T-helper 1 cell treated with Interleukin-12 subunit alpha and Interleukin-12 subunit beta and Interleukin-4 antibody, amounts not matched to agents 30 μg/mL and 1 μg/mL, for 36 hours (primary cell): ENCODE data around the gene LBHD2.

Source experiments
- H3K27ac Mint-ChIP-seq: one replicate; pipeline ENCODE4 v1.8.0; 2021; ENCODE audit warnings: mild to moderate bottlenecking, mixed read lengths
- H3K27me3 Mint-ChIP-seq: one replicate; pipeline ENCODE4 v1.8.0; 2021; ENCODE audit warnings: low read depth, mixed read lengths
- H3K36me3 Mint-ChIP-seq: one replicate; pipeline ENCODE4 v1.8.0; 2021; ENCODE audit warnings: low read depth, mixed read lengths
- H3K4me1 Mint-ChIP-seq: one replicate; pipeline ENCODE4 v1.8.0; 2021; ENCODE audit warnings: low read depth, mixed read lengths
- H3K4me3 Mint-ChIP-seq: one replicate; pipeline ENCODE4 v1.8.0; 2021; ENCODE audit warnings: mild to moderate bottlenecking, moderate library complexity, mixed read lengths
- H3K9me3 Mint-ChIP-seq: one replicate; pipeline ENCODE4 v1.8.0; 2021; ENCODE audit warnings: mixed read lengths

LBHD2 gene

GRCh38 chr14:103132381-103133209 is 48.6 kb downstream of the LBHD2 start:
- Mint-ChIP-seq H3K4me3 (no peak overlapping the region), H3K4me1 (no peaks in the 10 kb centered on the region), H3K27me3 (no peaks in the 10 kb centered on the region), H3K27ac (no peak overlapping the region), H3K9me3 (no peaks in the 10 kb centered on the region), H3K36me3 (no peaks in the 10 kb centered on the region)

GRCh38 chr14:103133210-103134140 is 49.5 kb downstream of the LBHD2 start:
- H3K27ac Mint-ChIP-seq, result no peak overlapping the region
- H3K36me3 Mint-ChIP-seq, result no peaks in the 10 kb centered on the region
- no peaks in the 10 kb centered on the region for H3K4me1 Mint-ChIP-seq
- H3K9me3 Mint-ChIP-seq, result no peaks in the 10 kb centered on the region
- H3K27me3 Mint-ChIP-seq, result no peaks in the 10 kb centered on the region
- no peak overlapping the region for H3K4me3 Mint-ChIP-seq

- Mint-ChIP-seq H3K27me3 (peaks cover 2% of the 10 kb centered on the region), H3K4me3 (no peak overlapping the region), H3K36me3 (no peaks in the 10 kb centered on the region), H3K4me1 (no peaks in the 10 kb centered on the region), H3K27ac (no peak overlapping the region), H3K9me3 (no peaks in the 10 kb centered on the region)
Measured at GRCh38 chr14:103134405-103134804, 50.4 kb downstream of the LBHD2 start.

GRCh38 chr14:103134919-103135318 is 50.9 kb downstream of the LBHD2 start:
- Mint-ChIP-seq H3K4me3 (no peak overlapping the region), H3K9me3 (no peaks in the 10 kb centered on the region), H3K4me1 (no peaks in the 10 kb centered on the region), H3K27me3 (peaks cover 7% of the 10 kb centered on the region), H3K36me3 (no peaks in the 10 kb centered on the region), H3K27ac (no peak overlapping the region)

GRCh38 chr14:103135333-103136260 is 51.6 kb downstream of the LBHD2 start:
- no peak overlapping the region for H3K27ac Mint-ChIP-seq
- H3K4me3 Mint-ChIP-seq, result no peak overlapping the region
- H3K36me3 Mint-ChIP-seq, result no peaks in the 10 kb centered on the region
- peaks cover 3% of the 10 kb centered on the region for H3K4me1 Mint-ChIP-seq
- peaks cover 10% of the 10 kb centered on the region for H3K27me3 Mint-ChIP-seq
- no peaks in the 10 kb centered on the region for H3K9me3 Mint-ChIP-seq

GRCh38 chr14:103136388-103137271 is 52.6 kb downstream of the LBHD2 start:
- Mint-ChIP-seq H3K27me3 (peaks cover 13% of the 10 kb centered on the region), H3K9me3 (no peaks in the 10 kb centered on the region), H3K4me1 (peaks cover 6% of the 10 kb centered on the region), H3K36me3 (no peaks in the 10 kb centered on the region), H3K4me3 (no peak overlapping the region), H3K27ac (no peak overlapping the region)

GRCh38 chr14:103137689-103138300 is 53.8 kb downstream of the LBHD2 start:
- no peaks in the 10 kb centered on the region for H3K9me3 Mint-ChIP-seq
- no peak overlapping the region for H3K27ac Mint-ChIP-seq
- peaks cover 20% of the 10 kb centered on the region for H3K27me3 Mint-ChIP-seq
- H3K36me3 Mint-ChIP-seq, result no peaks in the 10 kb centered on the region
- H3K4me3 Mint-ChIP-seq, result no peak overlapping the region
- peaks cover 6% of the 10 kb centered on the region for H3K4me1 Mint-ChIP-seq

- Mint-ChIP-seq H3K4me1 (peaks cover 6% of the 10 kb centered on the region), H3K9me3 (no peaks in the 10 kb centered on the region), H3K4me3 (no peak overlapping the region), H3K27me3 (peaks cover 23% of the 10 kb centered on the region), H3K36me3 (no peaks in the 10 kb centered on the region), H3K27ac (no peak overlapping the region)
Measured at GRCh38 chr14:103138301-103139131, 54.5 kb downstream of the LBHD2 start.

- Mint-ChIP-seq H3K4me1 (peaks cover 6% of the 10 kb centered on the region), H3K36me3 (no peaks in the 10 kb centered on the region)
Measured at GRCh38 chr14:103139132-103140025, 55.4 kb downstream of the LBHD2 start.

More at GRCh38 chr14:103139132-103140025, 55.4 kb downstream of the LBHD2 start:
- Mint-ChIP-seq H3K9me3 (no peaks in the 10 kb centered on the region), H3K27ac (no peak overlapping the region), H3K27me3 (peaks cover 23% of the 10 kb centered on the region), H3K4me3 (no peak overlapping the region)
